OCI-LY7 (cell line): ENCODE results near the gene NDUFB3. TPM values are rescaled to one million over a fixed set of nuclear protein-coding genes. Genes with fewer than 3 reads are reported as not detected.

Source experiments
- BruUV-seq: library from RNA; stranded (reverse); fragments of 400-500 nt; replicated peaks from 2 replicates; lab custom pipeline; 2021; lab: Mats Ljungman, UMichigan
- CTCF ChIA-PET: fragments of 300-600 bp; sonication (Branson Sonifier 250); formaldehyde crosslinking; loops from one replicate; lab custom pipeline; 2022; ENCODE audit warnings: antibody characterized with exemption; ENCODE audit not compliant: unreplicated experiment; lab: Charles Lee
- POLR2A ChIA-PET: fragments of 300-600 bp; sonication (Branson Sonifier 250); formaldehyde crosslinking; loops from one replicate; lab custom pipeline; 2022; ENCODE audit warnings: antibody characterized with exemption; lab: Charles Lee
- DNase-seq: peaks from one replicate; pipeline ENCODE4 v3.0.0-alpha.2; 2015; ENCODE audit warnings: low spot score
- H2AFZ ChIP-seq: fragments of 200-600 bp; sonication (generic), shearing (Covaris generic); 2 replicates; pipeline ENCODE4 v1.6.1; 2014; ENCODE audit warnings: mild to moderate bottlenecking, antibody characterized with exemption, low read length, moderate library complexity
- H3K27ac ChIP-seq: fragments of 200-600 bp; sonication (generic); 2 replicates; pipeline ENCODE4 v1.5.1; 2014; ENCODE audit warnings: mixed run types, low read depth, mild to moderate bottlenecking, moderate library complexity, low read length, inconsistent platforms; ENCODE audit not compliant: poor library complexity, severe bottlenecking
- H3K36me3 ChIP-seq: fragments of 200-600 bp; sonication (generic); 2 replicates; pipeline ENCODE4 v1.6.1; 2014; ENCODE audit warnings: mild to moderate bottlenecking, antibody characterized with exemption, low read length, moderate library complexity, mixed read lengths; ENCODE audit not compliant: insufficient read depth
- H3K4me1 ChIP-seq: fragments of 200-600 bp; sonication (generic); 2 replicates; pipeline ENCODE4 v1.5.1; 2014; ENCODE audit warnings: mild to moderate bottlenecking, low read length; ENCODE audit not compliant: insufficient read depth, poor library complexity, severe bottlenecking
- H3K4me2 ChIP-seq: fragments of 200-600 bp; sonication (generic); 2 replicates; pipeline ENCODE4 v1.6.1; 2014; ENCODE audit warnings: mild to moderate bottlenecking, low read length
- H3K4me3 ChIP-seq: fragments of 200-600 bp; sonication (generic); 2 replicates; pipeline ENCODE4 v1.5.1; 2014; ENCODE audit warnings: mild to moderate bottlenecking, low read depth, low read length; ENCODE audit not compliant: poor library complexity, severe bottlenecking
- H3K79me2 ChIP-seq: fragments of 200-600 bp; sonication (generic); 2 replicates; pipeline ENCODE4 v1.6.1; 2016; ENCODE audit warnings: low read depth, mild to moderate bottlenecking, low read length, moderate library complexity, mixed read lengths; ENCODE audit not compliant: insufficient read depth
- H3K9me2 ChIP-seq: fragments of 200-600 bp; sonication (generic); 2 replicates; pipeline ENCODE4 v1.6.1; 2016; ENCODE audit warnings: mild to moderate bottlenecking, low read length, mixed read lengths; ENCODE audit not compliant: insufficient read depth
- H3K9me3 ChIP-seq: fragments of 200-600 bp; sonication (generic); 2 replicates; pipeline ENCODE4 v1.6.1; 2014; ENCODE audit warnings: mild to moderate bottlenecking, mixed run types, low read length, mixed read lengths
- H4K20me1 ChIP-seq: fragments of 200-600 bp; sonication (generic); 2 replicates; pipeline ENCODE4 v1.6.1; 2014; ENCODE audit warnings: mild to moderate bottlenecking, antibody characterized with exemption, low read length, moderate library complexity, mixed read lengths; ENCODE audit not compliant: insufficient read depth
- CTCF ChIP-seq: fragments of 200-600 bp; sonication (generic); conservative IDR thresholded peaks from 2 replicates; pipeline ENCODE4 v1.5.1; 2014; ENCODE audit warnings: mild to moderate bottlenecking, antibody characterized with exemption, low read length, moderate library complexity, mixed read lengths
- EZH2phosphoT487 ChIP-seq: fragments of 200-600 bp; sonication (generic); IDR thresholded peaks from 2 replicates; pipeline ENCODE4 v1.6.1; 2018; ENCODE audit warnings: low read depth, borderline replicate concordance, mild to moderate bottlenecking, mixed run types, antibody characterized with exemption, low read length, moderate library complexity, mixed read lengths
- intact Hi-C: fragments of 100-400 bp; cut with micrococcal nuclease; formaldehyde crosslinking; loops from one replicate; pipeline ENCODE4 v1.10.0; 2022; ENCODE audit not compliant: unreplicated experiment
- total RNA-seq, 2 experiments: library from RNA; depleted of rRNA in 1 of 2; stranded (reverse); fragments of >200 nt in 1 of 2; shearing (Covaris generic) in 1 of 2; gene quantifications; 2 replicates each; pipeline ENCODE4 v1.2.3, GENCODE V29; 2014 to 2022

NDUFB3 gene
- total RNA-seq, 2 experiments from 2014 or later = 90.5 to 115 TPM

GRCh38 chr2:201128933-201129505, 57.2 kb downstream of the NDUFB3 start:
- Histone ChIP-seq H3K27ac (peak overlapping the region; percentile 45), H3K4me2 (peak overlapping the region; percentile 89), H4K20me1 (no peaks in the 10 kb centered on the region), H3K9me2 (no peaks in the 10 kb centered on the region), H2AFZ (peak overlapping the region; percentile 58), H3K79me2 (peaks cover 48% of the 10 kb centered on the region), H3K9me3 (no peaks in the 10 kb centered on the region), H3K4me3 (peak overlapping the region; percentile 31), H3K4me1 (peaks cover 84% of the 10 kb centered on the region), H3K36me3 (peaks cover 29% of the 10 kb centered on the region)
- intact Hi-C loops = no loop called here
- TF ChIP-seq EZH2phosphoT487 = no peak
- no peak for TF ChIP-seq CTCF
- peak; percentile 18 for DNase-seq
- BruUV-seq = no TSS peak
- CTCF ChIA-PET = no interaction called here
- POLR2A ChIA-PET = interaction anchor here (0.6 to 1.3 kb wide), 5 partner anchors 17 to 269 kb away, joined by 3 to 8 read pairs (median 3); partner anchors contain the start of genes NIF3L1 and PPIL3

GRCh38 chr2:201130524-201131186, 58.9 kb downstream of the NDUFB3 start:
- no peak overlapping the region for H2AFZ ChIP-seq
- H3K9me3 ChIP-seq = no peaks in the 10 kb centered on the region
- peak; percentile 9 for DNase-seq
- H3K9me2 ChIP-seq = no peaks in the 10 kb centered on the region
- no peak for TF ChIP-seq EZH2phosphoT487
- TF ChIP-seq CTCF = no peak
- BruUV-seq = no TSS peak
- no peak overlapping the region for H3K4me3 ChIP-seq
- no peaks in the 10 kb centered on the region for H4K20me1 ChIP-seq
- ChIA-PET CTCF (interaction anchor here (0.8 to 1.5 kb wide), 2 partner anchors 13 to 15 kb away, joined by 3 to 4 read pairs; no protein-coding TSS in a partner anchor), POLR2A (no interaction called here)
- peaks cover 37% of the 10 kb centered on the region for H3K79me2 ChIP-seq
- peak overlapping the region; percentile 3; the same call in 1 of the 2 replicates for H3K4me2 ChIP-seq
- H3K27ac ChIP-seq = no peak overlapping the region
- peaks cover 67% of the 10 kb centered on the region for H3K4me1 ChIP-seq
- intact Hi-C loops = no loop called here
- peaks cover 36% of the 10 kb centered on the region for H3K36me3 ChIP-seq

DNA sequence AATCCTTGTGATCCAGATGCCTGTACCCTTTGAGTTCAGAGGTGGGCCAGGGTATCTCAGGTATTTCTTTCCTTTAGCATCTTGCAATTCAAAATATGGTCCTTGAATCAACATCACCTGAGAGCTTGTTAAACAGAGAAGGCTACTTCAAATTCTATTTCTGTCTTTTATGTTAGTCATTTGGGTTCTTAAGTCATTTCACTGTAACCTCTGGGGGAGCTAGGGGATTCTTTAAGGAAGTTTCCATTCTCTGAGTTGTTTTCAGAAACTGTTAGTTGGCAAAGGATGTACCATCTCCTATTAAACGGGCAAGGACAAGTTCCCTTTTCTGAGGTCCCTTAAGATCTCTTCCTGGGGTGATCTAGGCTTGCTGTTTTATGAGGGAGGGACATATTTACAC, 60.7 kb downstream of the NDUFB3 start:
- H3K27ac ChIP-seq = no peak overlapping the region
- POLR2A ChIA-PET = interaction anchor here (0.5 to 1.5 kb wide), 8 partner anchors 13 to 1154 kb away, joined by 3 to 8 read pairs (median 4); no protein-coding TSS in a partner anchor
- CTCF ChIA-PET = interaction anchor here (1.5 kb wide), 1 partner anchor 15 kb away, joined by 4 read pairs; no protein-coding TSS in a partner anchor
- H2AFZ ChIP-seq = no peak overlapping the region
- peaks cover 55% of the 10 kb centered on the region for H3K36me3 ChIP-seq
- H3K4me3 ChIP-seq = no peak overlapping the region
- peaks cover 23% of the 10 kb centered on the region for H3K79me2 ChIP-seq
- H3K4me2 ChIP-seq = no peak overlapping the region
- no peaks in the 10 kb centered on the region for H3K9me2 ChIP-seq
- intact Hi-C loops = no loop called here
- DNase-seq = peak; percentile 28
- TF ChIP-seq EZH2phosphoT487 (no peak), CTCF (no peak)
- peaks cover 49% of the 10 kb centered on the region for H3K4me1 ChIP-seq
- no TSS peak for BruUV-seq
- no peaks in the 10 kb centered on the region for H4K20me1 ChIP-seq
- H3K9me3 ChIP-seq = no peaks in the 10 kb centered on the region
